GM21423 (cell line): ENCODE results near the gene NCLN.
"Not testable (repeated sequence)": the region's sequence is repeated elsewhere in the genome, so short reads cannot be mapped to it uniquely, and the experiment has no call there.

Experiments used
- ATAC-seq: cut with Tn5 transposase; IDR thresholded peaks from one replicate; pipeline ENCODE4 v1.9.1; 2021; ENCODE audit warnings: mild to moderate bottlenecking, moderate library complexity; ENCODE audit not compliant: unreplicated experiment

NCLN gene

GRCh38 chr19:3185461-3186159 is at the start of gene NCLN:
NCLN (plus strand) TSS chr19:3185930; CDS start chr19:3186031, 101 bp downstream.
- ATAC-seq: peak; percentile 77

- peak; percentile 38 for ATAC-seq
Observed at GRCh38 chr19:3135961-3136683, 49.6 kb upstream of the NCLN start, which contains the start of gene GNA15. GNA15 (plus strand) TSS chr19:3136033; CDS start chr19:3136451, 418 bp downstream.

- no peak for ATAC-seq
Observed at GRCh38 chr19:3136684-3137055, 49.1 kb upstream of the NCLN start.

- no peak for ATAC-seq
Observed at GRCh38 chr19:3137119-3137518, 48.6 kb upstream of the NCLN start.

GRCh38 chr19:3138268-3138667 is 47.5 kb upstream of the NCLN start:
- ATAC-seq: no peak

- ATAC-seq: no peak
Observed at GRCh38 chr19:3140667-3141038, 45.1 kb upstream of the NCLN start.

- no peak for ATAC-seq
Observed at GRCh38 chr19:3142292-3142670, 43.4 kb upstream of the NCLN start.

- ATAC-seq: no peak
Observed at GRCh38 chr19:3142781-3143337, 42.9 kb upstream of the NCLN start.

GRCh38 chr19:3145909-3146676 is 39.6 kb upstream of the NCLN start:
- ATAC-seq: no peak

GRCh38 chr19:3146677-3147100 is 39.0 kb upstream of the NCLN start:
- no peak for ATAC-seq

- no peak for ATAC-seq
Observed at GRCh38 chr19:3148503-3148902, 37.2 kb upstream of the NCLN start.

GRCh38 chr19:3149089-3149488 is 36.6 kb upstream of the NCLN start:
- no peak for ATAC-seq

GRCh38 chr19:3149526-3150505 is 35.9 kb upstream of the NCLN start:
- ATAC-seq: no peak

- no peak for ATAC-seq
Observed at GRCh38 chr19:3150739-3151329, 34.9 kb upstream of the NCLN start.

- no peak for ATAC-seq
Observed at GRCh38 chr19:3151563-3152418, 33.9 kb upstream of the NCLN start.

GRCh38 chr19:3152419-3152780 is 33.3 kb upstream of the NCLN start:
- ATAC-seq: no peak

GRCh38 chr19:3153286-3154230 is 32.2 kb upstream of the NCLN start:
- no peak for ATAC-seq

GRCh38 chr19:3154447-3154846 is 31.3 kb upstream of the NCLN start:
- not testable (repeated sequence) for ATAC-seq
